Lung microvascular endothelial cell (primary cell): ENCODE results near the gene KIF4A. TPM values are rescaled to one million over a fixed set of nuclear protein-coding genes. Genes with fewer than 3 reads are reported as not detected.

Source experiments
- total RNA-seq: library from RNA; depleted of rRNA; stranded (reverse); fragments of >200 nt; gene quantifications from 2 replicates; pipeline ENCODE4 v1.2.1, GENCODE V29; 2014

The KIF4A gene
- total RNA-seq, 1 donor from 2014 or later = 1.8 TPM

Other genes with a start within 250 kb of the KIF4A start
- 0.20 and 0.44 TPM in 2 replicates for gene AWAT2, start 240.2 kb upstream of the KIF4A start, total RNA-seq
- gene OTUD6A, start 227.6 kb upstream of the KIF4A start, total RNA-seq = not detected in 2 replicates
- 63.4 and 66.5 TPM in 2 replicates for gene IGBP1, start 156.7 kb upstream of the KIF4A start, total RNA-seq
- not detected in 2 replicates for gene DGAT2L6, start 112.6 kb upstream of the KIF4A start, total RNA-seq
- not detected in 2 replicates for gene AWAT1, start 55.4 kb upstream of the KIF4A start, total RNA-seq
- gene P2RY4, start 29.9 kb upstream of the KIF4A start, total RNA-seq = not detected in 2 replicates
- gene ARR3, start 21.8 kb upstream of the KIF4A start, total RNA-seq = not detected in 2 replicates
- not detected in 2 replicates for gene RAB41, start 7.9 kb upstream of the KIF4A start, total RNA-seq
- gene PDZD11, start 177 bp upstream of the KIF4A start, total RNA-seq = 28.8 and 32.1 TPM in 2 replicates
- not detected in 2 replicates for gene GDPD2, start 133.2 kb downstream of the KIF4A start, total RNA-seq
- gene DLG3, start 154.7 kb downstream of the KIF4A start, total RNA-seq = 0.79 and 0.87 TPM in 2 replicates